Measurements from ENCODE around the gene LYRM7.
"Not testable (repeated sequence)": the region's sequence is repeated elsewhere in the genome, so short reads cannot be mapped to it uniquely, and the experiment has no call there.

The LYRM7 gene

GRCh38 chr5:131170540-131171275, at the start of gene LYRM7:
Gene LYRM7, plus strand, starts transcription at chr5:131170944. Its CDS starts 77 bp downstream, at chr5:131171021.
- ChIA-PET POLR2A (no interaction called here), CTCF (interaction anchor here (1.4 kb wide), 1 partner anchor 18 kb away, joined by 3 read pairs; no protein-coding TSS in a partner anchor)
- TF ChIP-seq, protein P1, sequence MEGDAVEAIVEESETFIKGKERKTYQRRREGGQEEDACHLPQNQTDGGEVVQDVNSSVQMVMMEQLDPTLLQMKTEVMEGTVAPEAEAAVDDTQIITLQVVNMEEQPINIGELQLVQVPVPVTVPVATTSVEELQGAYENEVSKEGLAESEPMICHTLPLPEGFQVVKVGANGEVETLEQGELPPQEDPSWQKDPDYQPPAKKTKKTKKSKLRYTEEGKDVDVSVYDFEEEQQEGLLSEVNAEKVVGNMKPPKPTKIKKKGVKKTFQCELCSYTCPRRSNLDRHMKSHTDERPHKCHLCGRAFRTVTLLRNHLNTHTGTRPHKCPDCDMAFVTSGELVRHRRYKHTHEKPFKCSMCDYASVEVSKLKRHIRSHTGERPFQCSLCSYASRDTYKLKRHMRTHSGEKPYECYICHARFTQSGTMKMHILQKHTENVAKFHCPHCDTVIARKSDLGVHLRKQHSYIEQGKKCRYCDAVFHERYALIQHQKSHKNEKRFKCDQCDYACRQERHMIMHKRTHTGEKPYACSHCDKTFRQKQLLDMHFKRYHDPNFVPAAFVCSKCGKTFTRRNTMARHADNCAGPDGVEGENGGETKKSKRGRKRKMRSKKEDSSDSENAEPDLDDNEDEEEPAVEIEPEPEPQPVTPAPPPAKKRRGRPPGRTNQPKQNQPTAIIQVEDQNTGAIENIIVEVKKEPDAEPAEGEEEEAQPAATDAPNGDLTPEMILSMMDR (IDR thresholded peaks at IDR 0.05; ENCODE audit: control extremely low read depth, extremely low read depth, low read depth, missing control alignments): no peak
- DNase-seq (ENCODE audit: extremely low spot score): peak; percentile 90

GRCh38 chr5:131127244-131127643, 43.5 kb upstream of the LYRM7 start:
- POLR2A ChIA-PET; CTCF ChIA-PET; DNase-seq (ENCODE audit: extremely low spot score): not testable (repeated sequence)

- ChIA-PET CTCF (no interaction called here), POLR2A (no interaction called here)
- DNase-seq (ENCODE audit: extremely low spot score): no peak
- TF ChIP-seq, protein P1 (IDR thresholded peaks at IDR 0.05; ENCODE audit: control extremely low read depth, extremely low read depth, low read depth, missing control alignments): no peak
These were observed 41.4 kb upstream of the LYRM7 start for GRCh38 chr5:131129306-131129705.

- POLR2A ChIA-PET; DNase-seq (ENCODE audit: extremely low spot score); CTCF ChIA-PET: not testable (repeated sequence)
These were observed 37.7 kb upstream of the LYRM7 start for GRCh38 chr5:131133091-131133490.

- CTCF ChIA-PET: interaction anchor here (1.4 kb wide), 1 partner anchor 9 kb away, joined by 3 read pairs; no protein-coding TSS in a partner anchor
- POLR2A ChIA-PET; DNase-seq (ENCODE audit: extremely low spot score): not testable (repeated sequence)
These were observed 32.3 kb upstream of the LYRM7 start for GRCh38 chr5:131138406-131138805.

DNA sequence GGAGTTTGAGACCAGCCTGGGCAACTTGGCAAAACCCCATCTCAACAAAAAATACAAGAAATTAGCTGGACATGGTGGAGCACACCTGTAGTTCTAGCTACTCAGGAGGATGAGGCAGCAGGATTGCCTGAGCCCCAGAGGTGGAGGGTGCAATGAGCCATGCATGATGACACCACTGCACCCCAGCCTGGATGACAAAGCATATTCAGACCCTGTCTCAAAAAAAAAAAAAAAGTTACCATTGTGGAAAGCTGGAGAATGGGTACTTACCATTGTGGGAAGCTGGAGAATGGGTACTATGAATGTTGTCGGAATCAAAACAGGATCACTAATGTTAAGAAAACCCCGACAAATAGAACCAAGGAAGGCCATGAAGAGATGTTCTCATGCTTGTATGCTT, 31.4 kb upstream of the LYRM7 start:
- TF ChIP-seq, protein P1 (IDR thresholded peaks at IDR 0.05; ENCODE audit: control extremely low read depth, extremely low read depth, low read depth, missing control alignments): no peak
- ChIA-PET CTCF (no interaction called here), POLR2A (no interaction called here)
- no peak for DNase-seq (ENCODE audit: extremely low spot score)

DNA sequence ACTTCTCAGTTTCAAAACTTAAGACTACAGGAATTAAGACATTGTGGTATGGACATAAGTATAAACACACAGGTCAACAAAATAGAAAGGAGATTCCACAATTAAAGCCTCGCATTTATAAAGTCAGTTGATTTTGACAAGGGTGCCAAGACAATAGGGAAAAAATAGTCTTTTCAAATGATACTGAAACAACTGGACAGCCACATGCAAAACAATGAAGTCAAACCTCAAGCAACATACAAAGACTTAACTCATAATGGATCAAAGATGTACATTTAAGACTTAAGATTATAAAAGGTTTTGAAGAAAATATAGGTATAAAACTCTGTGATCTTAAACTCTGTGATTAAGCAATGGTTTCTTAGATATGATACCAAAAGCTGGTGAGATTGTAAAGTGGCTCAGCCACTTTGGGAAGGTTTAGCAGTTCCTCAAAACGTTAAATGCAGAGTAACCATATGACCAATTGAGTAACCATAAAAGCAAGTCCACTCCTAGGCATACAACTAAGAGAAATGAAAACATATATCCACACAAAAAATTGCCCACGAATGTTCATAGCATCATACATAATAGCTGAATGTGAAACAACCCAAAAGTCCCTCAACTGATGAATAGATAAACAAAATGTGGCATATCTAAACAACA, 27.6 kb upstream of the LYRM7 start:
- CTCF ChIA-PET: no interaction called here
- TF ChIP-seq, protein P1 (IDR thresholded peaks at IDR 0.05; ENCODE audit: control extremely low read depth, extremely low read depth, low read depth, missing control alignments): no peak
- DNase-seq (ENCODE audit: extremely low spot score): no peak
- POLR2A ChIA-PET: no interaction called here

DNA sequence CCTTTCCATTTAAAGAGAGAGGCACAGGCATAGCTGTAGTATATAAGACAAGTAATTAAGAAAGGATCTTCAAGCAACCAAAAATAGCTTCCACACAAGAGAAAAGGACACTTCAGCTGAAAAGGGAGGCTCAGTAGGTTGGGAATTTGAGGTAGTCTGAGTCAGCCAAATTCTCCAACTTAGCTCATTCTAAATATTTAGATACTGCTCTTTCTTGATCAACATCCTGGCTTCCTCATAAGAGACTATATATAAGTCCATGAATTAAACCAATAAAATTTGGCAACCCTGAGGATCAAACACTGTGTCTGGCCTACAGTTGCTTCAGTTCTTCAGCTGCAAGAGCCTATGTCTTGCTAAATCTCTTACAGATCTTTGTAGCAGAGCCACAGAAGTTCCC, 23.5 kb upstream of the LYRM7 start:
- CTCF ChIA-PET: interaction anchor here (1.0 to 1.2 kb wide), 2 partner anchors 9 to 17 kb away, joined by 3 read pairs; no protein-coding TSS in a partner anchor
- TF ChIP-seq, protein P1 (IDR thresholded peaks at IDR 0.05; ENCODE audit: control extremely low read depth, extremely low read depth, low read depth, missing control alignments): no peak
- no peak for DNase-seq (ENCODE audit: extremely low spot score)
- POLR2A ChIA-PET: no interaction called here

All from GM10248 (cell line).